ENCODE measurements around the gene PPM1K.

GRCh38 chr4:88251924-88252323, 32.4 kb downstream of the PPM1K start:
- TF ChIP-seq ZNF12 (CRISPR knock-in tag; IDR thresholded peaks at IDR 0.05), result no peak
- TF ChIP-seq ETS1 (conservative IDR thresholded peaks at IDR 0.05; ENCODE audit: control insufficient read depth, low read depth, low read length), result no peak
- no peak for TF ChIP-seq THAP7 (CRISPR knock-in tag; IDR thresholded peaks at IDR 0.05)
- no peak for TF ChIP-seq ZNF584 (CRISPR knock-in tag; IDR thresholded peaks at IDR 0.05; ENCODE audit: low read depth)
- TF ChIP-seq MAX (CRISPR knock-in tag; IDR thresholded peaks at IDR 0.05), result no peak
- TF ChIP-seq BRF2 (IDR thresholded peaks at IDR 0.05; ENCODE audit: borderline replicate concordance, insufficient read depth, insufficient read length), result no peak
- TF ChIP-seq, protein P1, sequence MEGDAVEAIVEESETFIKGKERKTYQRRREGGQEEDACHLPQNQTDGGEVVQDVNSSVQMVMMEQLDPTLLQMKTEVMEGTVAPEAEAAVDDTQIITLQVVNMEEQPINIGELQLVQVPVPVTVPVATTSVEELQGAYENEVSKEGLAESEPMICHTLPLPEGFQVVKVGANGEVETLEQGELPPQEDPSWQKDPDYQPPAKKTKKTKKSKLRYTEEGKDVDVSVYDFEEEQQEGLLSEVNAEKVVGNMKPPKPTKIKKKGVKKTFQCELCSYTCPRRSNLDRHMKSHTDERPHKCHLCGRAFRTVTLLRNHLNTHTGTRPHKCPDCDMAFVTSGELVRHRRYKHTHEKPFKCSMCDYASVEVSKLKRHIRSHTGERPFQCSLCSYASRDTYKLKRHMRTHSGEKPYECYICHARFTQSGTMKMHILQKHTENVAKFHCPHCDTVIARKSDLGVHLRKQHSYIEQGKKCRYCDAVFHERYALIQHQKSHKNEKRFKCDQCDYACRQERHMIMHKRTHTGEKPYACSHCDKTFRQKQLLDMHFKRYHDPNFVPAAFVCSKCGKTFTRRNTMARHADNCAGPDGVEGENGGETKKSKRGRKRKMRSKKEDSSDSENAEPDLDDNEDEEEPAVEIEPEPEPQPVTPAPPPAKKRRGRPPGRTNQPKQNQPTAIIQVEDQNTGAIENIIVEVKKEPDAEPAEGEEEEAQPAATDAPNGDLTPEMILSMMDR (IDR thresholded peaks at IDR 0.05 in 2 of 3, conservative IDR thresholded peaks at IDR 0.05 in 1 of 3; ENCODE audit: insufficient read depth in 2 of 3, low read depth in 1 of 3, low read length in 3 of 3), result no peak
- TF ChIP-seq, protein P2, sequence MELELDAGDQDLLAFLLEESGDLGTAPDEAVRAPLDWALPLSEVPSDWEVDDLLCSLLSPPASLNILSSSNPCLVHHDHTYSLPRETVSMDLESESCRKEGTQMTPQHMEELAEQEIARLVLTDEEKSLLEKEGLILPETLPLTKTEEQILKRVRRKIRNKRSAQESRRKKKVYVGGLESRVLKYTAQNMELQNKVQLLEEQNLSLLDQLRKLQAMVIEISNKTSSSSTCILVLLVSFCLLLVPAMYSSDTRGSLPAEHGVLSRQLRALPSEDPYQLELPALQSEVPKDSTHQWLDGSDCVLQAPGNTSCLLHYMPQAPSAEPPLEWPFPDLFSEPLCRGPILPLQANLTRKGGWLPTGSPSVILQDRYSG (tag; conservative IDR thresholded peaks at IDR 0.05; ENCODE audit: low read depth), result no peak
- TF ChIP-seq RREB1 (CRISPR knock-in tag; IDR thresholded peaks at IDR 0.05), result no peak
- TF ChIP-seq POLR2AphosphoS5 (IDR thresholded peaks at IDR 0.05; ENCODE audit: control insufficient read depth, insufficient read depth, low read depth, low read length), result no peak
- TF ChIP-seq E2F3 (CRISPR knock-in tag; IDR thresholded peaks at IDR 0.05), result no peak
